Erythroblast (primary cell): ENCODE measurements around the gene KATNB1.

ENCODE experiments used
- GATA1 ChIP-seq: IDR thresholded peaks from 2 replicates; pipeline ENCODE4 v1.6.1; 2011; ENCODE audit warnings: low read depth, mild to moderate bottlenecking, control low read depth, low read length, moderate library complexity
- POLR2A ChIP-seq: IDR thresholded peaks from 2 replicates; pipeline ENCODE4 v1.6.1; 2011; ENCODE audit warnings: mild to moderate bottlenecking, low read length

- TF ChIP-seq POLR2A (no peak), GATA1 (no peak)
Observed at GRCh38 chr16:57722651-57723050, 12.9 kb upstream of the KATNB1 start.
